Fibroblast of the conjunctiva (primary cell): Measurements from ENCODE around the gene SERPINA12.

Experiments
- DNase-seq: peaks from one replicate; pipeline ENCODE4 v3.0.0-alpha.2; 2010; ENCODE audit warnings: low read depth

Gene SERPINA12

GRCh38 chr14:94462763-94463572, 46.3 kb downstream of the SERPINA12 start:
- DNase-seq, result no peak

DNA sequence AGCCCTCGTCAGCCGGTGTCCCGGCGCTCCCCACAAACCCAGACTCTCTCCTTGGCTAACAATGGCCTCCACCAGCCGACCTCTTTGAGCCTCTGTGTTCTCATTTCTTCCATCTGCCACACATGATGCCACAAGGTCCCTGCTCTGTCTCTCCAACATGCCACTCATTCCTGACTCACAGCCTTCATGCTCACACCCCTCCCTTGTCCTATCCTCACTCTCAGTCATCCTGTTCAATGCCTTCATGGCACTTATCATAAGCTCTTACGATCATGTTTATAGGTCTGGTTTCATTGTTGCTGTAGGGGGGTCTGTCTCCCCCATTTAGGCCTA, 47.1 kb downstream of the SERPINA12 start:
- no peak for DNase-seq

- no peak for DNase-seq
These were observed 47.6 kb downstream of the SERPINA12 start for GRCh38 chr14:94461526-94462218.

DNA sequence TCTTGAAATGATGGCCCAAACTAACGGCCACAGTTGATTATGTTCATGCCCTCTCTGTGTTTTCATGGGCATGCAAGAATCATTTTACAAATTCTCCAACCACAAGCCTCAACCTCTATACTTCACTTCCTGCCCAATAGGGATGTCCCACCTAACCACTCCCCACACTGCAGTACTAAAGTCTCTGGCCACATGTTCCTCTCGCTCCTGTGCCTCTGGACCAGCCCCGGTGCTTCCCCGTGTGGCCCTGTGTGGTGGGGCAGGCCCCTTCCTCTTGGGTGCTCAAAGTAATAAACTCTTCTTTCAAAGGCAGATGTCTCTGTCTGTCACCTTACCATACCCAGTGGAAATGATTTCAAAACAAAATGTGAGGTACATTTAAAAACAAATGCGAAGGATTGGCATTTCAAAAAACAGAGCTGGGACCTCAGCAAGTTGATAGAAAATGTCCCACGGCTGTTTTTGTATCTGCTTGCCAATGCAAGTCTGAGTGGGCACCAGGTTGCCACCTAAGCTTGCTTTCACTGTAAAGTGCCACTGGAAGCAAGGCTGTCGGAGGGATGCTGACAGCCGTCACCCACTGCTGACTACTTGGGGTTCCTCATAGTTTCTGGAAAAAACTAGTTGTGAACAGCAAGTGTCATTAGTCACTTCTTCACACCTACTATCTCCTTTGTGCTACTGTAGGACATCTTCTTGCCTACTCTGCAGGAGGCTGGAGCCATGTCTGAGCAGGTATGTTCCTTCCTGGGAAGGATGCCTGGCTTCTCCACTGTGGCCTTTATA, 48.4 kb downstream of the SERPINA12 start:
- DNase-seq, result no peak

- DNase-seq, result no peak
These were observed 50.6 kb downstream of the SERPINA12 start for GRCh38 chr14:94458558-94459205.

- DNase-seq, result no peak
These were observed 51.2 kb downstream of the SERPINA12 start for GRCh38 chr14:94458096-94458495.

DNA sequence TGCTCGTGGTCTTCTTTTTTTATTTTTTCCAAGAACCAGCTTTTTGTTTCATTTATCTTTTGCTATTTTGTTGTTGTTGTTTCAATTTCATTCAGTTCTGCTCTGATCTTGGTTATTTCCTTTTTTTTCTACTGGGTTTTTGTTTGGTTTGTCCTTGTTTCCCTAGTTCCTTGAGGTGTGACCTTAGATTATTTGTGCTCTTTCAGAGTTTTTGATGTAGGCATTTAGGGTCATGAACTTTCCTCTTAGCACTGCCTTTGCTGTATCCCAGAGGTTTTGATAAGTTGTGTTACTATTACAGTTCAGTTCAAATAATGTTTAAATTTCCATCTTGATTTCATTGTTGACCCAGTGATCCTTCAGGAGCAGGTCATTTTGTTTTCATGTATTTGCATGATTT, 53.3 kb downstream of the SERPINA12 start:
- no peak for DNase-seq

DNA sequence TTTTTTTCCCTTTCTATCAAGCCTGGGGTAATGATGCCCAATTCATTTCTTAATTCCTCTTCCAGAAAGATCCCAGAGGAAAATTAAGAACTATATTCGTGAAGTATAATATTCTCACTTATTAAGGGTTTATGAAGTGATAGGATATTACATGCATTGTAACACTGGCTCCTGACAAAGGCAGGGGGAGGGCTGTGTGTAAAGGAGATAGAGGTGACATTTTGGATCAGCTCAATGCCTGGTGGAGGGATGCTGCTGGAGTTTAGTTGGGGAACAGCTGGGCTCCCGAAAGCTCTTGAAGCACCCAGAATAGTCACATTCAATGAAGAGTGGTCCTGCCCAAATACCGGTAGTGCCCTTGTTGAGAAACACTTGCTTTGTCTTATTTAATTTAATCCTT, 57.4 kb downstream of the SERPINA12 start:
- no peak for DNase-seq

GRCh38 chr14:94451091-94451771, 58.0 kb downstream of the SERPINA12 start:
- DNase-seq, result no peak

DNA sequence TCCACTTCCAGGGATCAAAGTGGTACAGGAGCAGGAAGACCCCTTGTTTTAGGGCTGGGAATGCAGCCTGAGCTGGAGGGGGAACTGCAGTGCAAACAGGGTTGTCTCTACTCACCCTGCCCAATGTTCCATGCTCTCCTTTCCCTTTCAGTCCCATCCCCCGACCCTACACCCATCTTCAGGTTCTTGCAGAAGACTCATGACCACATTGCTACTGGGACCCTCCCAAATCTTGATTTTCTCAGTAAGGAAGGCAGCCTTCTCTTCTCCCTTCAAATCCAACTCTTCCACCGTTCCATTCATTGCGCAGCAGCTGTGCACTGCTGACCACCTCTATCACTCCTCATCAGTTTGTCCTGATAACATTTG, 58.6 kb downstream of the SERPINA12 start:
- no peak for DNase-seq

DNA sequence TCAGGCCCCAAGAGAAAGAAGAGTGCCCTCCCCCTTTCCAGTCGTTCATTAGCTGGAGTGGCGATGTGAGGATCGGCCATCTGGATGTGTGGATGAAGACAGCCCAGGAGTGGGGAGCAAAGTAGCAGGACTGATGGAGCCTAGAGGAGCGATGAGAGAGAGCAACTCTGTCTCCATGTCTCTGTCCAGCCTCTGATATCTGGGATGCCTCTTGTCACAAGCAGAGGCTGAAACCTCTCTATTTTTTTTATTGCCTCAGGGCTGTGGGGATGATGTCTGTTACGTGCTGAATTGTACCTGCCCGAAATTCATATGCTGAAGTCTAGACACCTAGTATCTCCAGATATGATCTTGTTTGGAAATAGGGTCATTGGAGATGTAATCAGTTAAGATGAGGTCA, 59.3 kb downstream of the SERPINA12 start:
- no peak for DNase-seq

GRCh38 chr14:94448071-94448808, 61.0 kb downstream of the SERPINA12 start:
- no peak for DNase-seq

GRCh38 chr14:94447206-94447605, 62.1 kb downstream of the SERPINA12 start:
- DNase-seq, result no peak

DNA sequence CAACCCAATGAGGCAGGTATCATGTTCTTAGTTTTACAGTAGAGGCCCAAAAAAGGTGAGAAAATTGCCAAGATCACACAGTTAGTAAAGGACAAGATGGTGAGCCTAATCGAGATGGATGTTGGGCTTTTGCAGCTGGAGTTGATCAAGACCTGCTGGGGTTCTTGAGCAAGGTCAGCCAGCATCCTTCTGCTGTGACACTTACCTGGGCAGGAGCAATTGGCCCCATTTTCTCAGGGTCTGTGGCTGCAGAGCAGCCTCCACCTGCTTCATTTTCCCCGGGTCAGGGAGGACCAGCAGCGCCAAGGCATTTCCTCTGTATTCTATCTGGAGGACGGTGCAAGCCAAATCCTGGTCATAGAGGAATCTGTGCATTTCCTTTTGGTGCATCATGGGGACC, 63.1 kb downstream of the SERPINA12 start:
- no peak for DNase-seq

DNA sequence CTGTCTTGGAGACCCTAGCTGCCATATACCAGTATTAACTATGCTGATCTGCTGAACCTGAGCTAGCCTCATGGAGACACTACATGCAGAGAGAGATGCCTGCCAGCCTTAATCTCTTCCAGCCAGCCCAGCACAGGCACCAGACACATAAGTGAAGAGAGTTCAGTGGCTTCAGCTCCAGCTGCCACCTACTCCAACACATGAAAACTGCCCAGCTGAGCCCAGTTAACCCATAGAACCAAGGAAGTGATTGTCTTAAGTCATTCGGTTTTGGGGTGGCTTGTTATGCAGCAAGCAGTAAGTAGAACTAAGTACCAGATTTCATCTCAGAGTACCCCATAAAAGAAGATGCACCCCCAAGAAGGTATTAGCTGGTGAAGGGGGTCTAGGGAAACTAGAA, 64.3 kb downstream of the SERPINA12 start:
- DNase-seq, result no peak

DNA sequence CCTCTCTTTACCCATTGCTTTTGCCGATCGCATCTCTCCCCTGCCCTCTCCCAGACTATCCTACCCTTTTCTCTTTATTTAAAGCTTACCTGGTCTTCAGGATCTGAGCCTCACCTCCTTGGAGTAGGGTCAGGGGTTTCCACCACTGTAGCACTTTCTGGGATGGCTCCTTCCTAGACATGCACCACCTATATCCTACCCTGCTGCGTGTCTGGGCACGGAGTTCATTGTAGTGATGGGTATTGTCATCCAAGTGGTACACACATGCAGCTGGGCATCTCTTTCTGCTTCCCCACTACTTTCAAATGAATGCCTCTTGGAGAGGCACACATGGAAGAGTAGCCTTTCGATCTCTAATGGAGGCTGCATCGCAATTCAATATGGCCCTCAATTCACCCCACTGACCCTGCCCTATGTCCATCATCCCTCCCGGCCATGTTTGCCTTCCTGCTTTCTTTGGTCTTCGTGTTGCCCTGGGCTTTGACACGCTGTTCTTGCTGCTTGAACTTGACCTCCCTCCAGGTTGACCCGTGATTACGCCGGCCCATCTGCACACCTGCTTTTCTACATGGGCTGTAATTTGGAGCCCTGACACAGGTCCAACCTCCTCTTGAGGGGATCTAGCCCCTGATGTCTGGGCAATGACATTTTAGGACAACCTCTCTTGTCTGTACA, 67.6 kb downstream of the SERPINA12 start:
- no peak for DNase-seq

DNA sequence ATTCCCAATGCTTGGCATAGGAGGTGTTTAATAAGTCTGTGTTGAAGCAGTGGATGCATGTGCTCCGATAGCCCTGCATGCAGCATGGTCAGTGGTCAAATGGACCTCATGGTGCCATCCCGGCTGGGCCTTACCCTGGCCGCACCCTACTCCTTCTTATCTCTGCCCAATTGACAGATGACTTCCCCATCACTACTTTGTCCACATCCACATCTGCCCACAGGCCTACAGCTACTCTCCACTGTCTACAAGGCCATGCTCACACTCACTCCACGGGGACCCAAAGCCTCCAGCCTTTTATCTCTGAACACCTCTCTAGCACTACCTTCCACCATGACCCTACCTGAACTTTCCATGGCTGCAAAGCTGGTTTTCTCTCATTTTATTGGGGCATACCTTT, 68.1 kb downstream of the SERPINA12 start:
- no peak for DNase-seq

- no peak for DNase-seq
These were observed 69.7 kb downstream of the SERPINA12 start for GRCh38 chr14:94439453-94440057.
